ENCODE data around the gene PAX1. TPM values are rescaled to one million over a fixed set of nuclear protein-coding genes. Genes with fewer than 3 reads are reported as not detected.

PAX1 gene
- total RNA-seq, 1 experiment from 2014 or later, result not detected

GRCh38 chr20:21702553-21703470, 2.7 kb upstream of the PAX1 start:
- peak; percentile 44 for DNase-seq (ENCODE audit: low spot score)

- no peak for DNase-seq (ENCODE audit: low spot score)
These were observed 1.6 kb upstream of the PAX1 start for GRCh38 chr20:21703717-21704407.

- DNase-seq (ENCODE audit: low spot score), result no peak
These were observed 767 bp upstream of the PAX1 start for GRCh38 chr20:21704408-21705385.

- DNase-seq (ENCODE audit: low spot score), result no peak
These were observed 1.1 kb downstream of the PAX1 start for GRCh38 chr20:21706261-21707195.

GRCh38 chr20:21707267-21707666, 1.8 kb downstream of the PAX1 start:
- DNase-seq (ENCODE audit: low spot score), result no peak

- DNase-seq (ENCODE audit: low spot score), result no peak
These were observed 2.7 kb downstream of the PAX1 start for GRCh38 chr20:21707999-21708737.

GRCh38 chr20:21708738-21709534, 3.5 kb downstream of the PAX1 start:
- DNase-seq (ENCODE audit: low spot score), result no peak

GRCh38 chr20:21709535-21709904, 4.1 kb downstream of the PAX1 start:
- no peak for DNase-seq (ENCODE audit: low spot score)

GRCh38 chr20:21710341-21710740, 4.9 kb downstream of the PAX1 start:
- DNase-seq (ENCODE audit: low spot score), result no peak

GRCh38 chr20:21710863-21711431, 5.5 kb downstream of the PAX1 start:
- DNase-seq (ENCODE audit: low spot score), result no peak

GRCh38 chr20:21712443-21713059, 7.1 kb downstream of the PAX1 start:
- no peak for DNase-seq (ENCODE audit: low spot score)

GRCh38 chr20:21713470-21713869, 8.0 kb downstream of the PAX1 start:
- no peak for DNase-seq (ENCODE audit: low spot score)

GRCh38 chr20:21713901-21714296, 8.4 kb downstream of the PAX1 start:
- no peak for DNase-seq (ENCODE audit: low spot score)

- DNase-seq (ENCODE audit: low spot score), result no peak
These were observed 9.1 kb downstream of the PAX1 start for GRCh38 chr20:21714297-21715192.

GRCh38 chr20:21715193-21715881, 9.9 kb downstream of the PAX1 start:
- no peak for DNase-seq (ENCODE audit: low spot score)

- peak; percentile 34 for DNase-seq (ENCODE audit: low spot score)
These were observed 14.2 kb downstream of the PAX1 start for GRCh38 chr20:21719592-21720214.

Measured in H4 (cell line).